CD4-positive, alpha-beta T cell (primary cell): Measurements from ENCODE around the gene RNF212. TPM values are rescaled to one million over a fixed set of nuclear protein-coding genes. Genes with fewer than 3 reads are reported as not detected.

ENCODE experiments used
- ATAC-seq: fragments of 200-7000 bp; cut with Tn5 transposase; one replicate; pipeline ENCODE4 v1.10.0; 2022; ENCODE audit warnings: mild to moderate bottlenecking; ENCODE audit not compliant: poor library complexity
- CTCF ChIA-PET: fragments of 350-600 bp; sonication (Branson Sonifier 250); formaldehyde crosslinking; loops from one replicate; lab custom pipeline; 2021; ENCODE audit warnings: antibody characterized with exemption, inconsistent platforms; lab: Charles Lee
- POLR2A ChIA-PET: fragments of 350-600 bp; sonication (Branson Sonifier 250); formaldehyde crosslinking; loops from one replicate; lab custom pipeline; 2021; ENCODE audit warnings: antibody characterized with exemption, inconsistent platforms; lab: Charles Lee
- DNase-seq, 14 experiments: peaks; one replicate each; pipeline ENCODE4 v3.0.0-alpha.2; 2013 to 2020; ENCODE audit warnings: mixed read lengths in 2 of 14
- H3K27ac ChIP-seq, 2 donors: one replicate each; pipeline versions ENCODE4 v1.5.1 to v1.7.0; 2013; ENCODE audit warnings: low read length in 2 of 2, low read depth in 1 of 2, mild to moderate bottlenecking in 1 of 2
- H3K27me3 ChIP-seq, 2 experiments: 1 replicate in 1 of 2; 2 replicates in 1 of 2; pipeline versions ENCODE4 v1.6.1 to v1.7.0; 2013; ENCODE audit warnings: low read length in 2 of 2, control low read depth in 1 of 2, mild to moderate bottlenecking in 1 of 2, moderate library complexity in 1 of 2; ENCODE audit not compliant: insufficient read depth in 2 of 2, control insufficient read depth in 1 of 2
- H3K36me3 ChIP-seq: one replicate; pipeline ENCODE4 v1.6.1; 2013; ENCODE audit warnings: low read length, control low read depth; ENCODE audit not compliant: insufficient read depth
- H3K4me1 ChIP-seq: one replicate; pipeline ENCODE4 v1.6.1; 2013; ENCODE audit warnings: low read length, control low read depth; ENCODE audit not compliant: insufficient read depth
- H3K4me3 ChIP-seq: one replicate; pipeline ENCODE4 v1.5.1; 2013; ENCODE audit warnings: mild to moderate bottlenecking, low read length, moderate library complexity
- H3K9me3 ChIP-seq, 2 experiments: 1 replicate in 1 of 2; 2 replicates in 1 of 2; pipeline versions ENCODE4 v1.6.1 to v1.7.0; 2013; ENCODE audit warnings: low read length in 2 of 2, mild to moderate bottlenecking in 2 of 2, control low read depth in 1 of 2, moderate library complexity in 1 of 2; ENCODE audit not compliant: control insufficient read depth in 1 of 2, insufficient read depth in 1 of 2
- H3K27ac Mint-ChIP-seq: one replicate; pipeline ENCODE4 v1.8.0; 2020; ENCODE audit warnings: mixed read lengths
- H3K27me3 Mint-ChIP-seq: one replicate; pipeline ENCODE4 v1.8.0; 2021; ENCODE audit warnings: mixed read lengths
- H3K36me3 Mint-ChIP-seq: one replicate; pipeline ENCODE4 v1.8.0; 2021; ENCODE audit warnings: low read depth, mixed read lengths
- H3K4me1 Mint-ChIP-seq: one replicate; pipeline ENCODE4 v1.8.0; 2021; ENCODE audit warnings: low read depth, mixed read lengths
- H3K4me3 Mint-ChIP-seq: one replicate; pipeline ENCODE4 v1.8.0; 2020; ENCODE audit warnings: mild to moderate bottlenecking, mixed read lengths
- H3K9me3 Mint-ChIP-seq: one replicate; pipeline ENCODE4 v1.8.0; 2020; ENCODE audit warnings: mixed read lengths
- CTCF ChIP-seq: fragments of 200-600 bp; IDR thresholded peaks from one replicate; pipeline ENCODE4 v1.8.0; 2022; ENCODE audit warnings: antibody characterized with exemption, mild to moderate bottlenecking
- intact Hi-C, 2 experiments: fragments of 100-400 bp; cut with DNase I in 1 of 2; cut with micrococcal nuclease in 1 of 2; formaldehyde crosslinking; loops; one replicate each; pipeline versions ENCODE4 v1.15.1 to v1.9.0; 2023 to 2025; cut with DNase I, micrococcal nuclease
- total RNA-seq, 174 experiments: library from RNA in 2 of 174; stranded (reverse) in 2 of 174; gene quantifications; one replicate each; pipeline ENCODE4 v1.2.3 and lab custom pipeline; 2021 to 2026

Gene RNF212
- total RNA-seq, 2 experiments from 2014 or later = 5.6 to 8.3 TPM

GRCh38 chr4:1084796-1085403 lies 28.5 kb downstream of the RNF212 start:
- DNase-seq = no peak
- Mint-ChIP-seq H3K4me1 (no peaks in the 10 kb centered on the region), H3K4me3 (no peak overlapping the region), H3K36me3 (no peaks in the 10 kb centered on the region), H3K27ac (no peak overlapping the region), H3K27me3 (peaks cover 31% of the 10 kb centered on the region), H3K9me3 (no peaks in the 10 kb centered on the region)
- ATAC-seq = no peak
- no peak overlapping the region for H3K27ac ChIP-seq
- peaks cover 2 to 4% of the 10 kb centered on the region in 2 experiments for H3K27me3 ChIP-seq
- H3K36me3 ChIP-seq = no peaks in the 10 kb centered on the region
- CTCF ChIA-PET = no interaction called here
- no peak for TF ChIP-seq CTCF
- H3K9me3 ChIP-seq = peaks cover 0 to 19% of the 10 kb centered on the region in 2 experiments
- POLR2A ChIA-PET = no interaction called here
- H3K4me1 ChIP-seq = no peaks in the 10 kb centered on the region
- no peak overlapping the region for H3K4me3 ChIP-seq
- intact Hi-C loops = no loop called here

GRCh38 chr4:1084394-1084793 lies 29.0 kb downstream of the RNF212 start:
- H3K4me1 ChIP-seq = no peaks in the 10 kb centered on the region
- POLR2A ChIA-PET = no interaction called here
- no peak for TF ChIP-seq CTCF
- no peaks in the 10 kb centered on the region for H3K4me1 Mint-ChIP-seq
- peaks cover 2 to 4% of the 10 kb centered on the region in 2 experiments for H3K27me3 ChIP-seq
- no peak for ATAC-seq
- H3K9me3 Mint-ChIP-seq = no peaks in the 10 kb centered on the region
- no peak overlapping the region for H3K27ac Mint-ChIP-seq
- H3K4me3 ChIP-seq = no peak overlapping the region
- H3K9me3 ChIP-seq = peaks cover 0 to 19% of the 10 kb centered on the region in 2 experiments
- no peaks in the 10 kb centered on the region for H3K36me3 Mint-ChIP-seq
- peaks cover 33% of the 10 kb centered on the region for H3K27me3 Mint-ChIP-seq
- H3K27ac ChIP-seq = no peak overlapping the region
- intact Hi-C loops = no loop called here
- no peak overlapping the region for H3K4me3 Mint-ChIP-seq
- CTCF ChIA-PET = no interaction called here
- no peak for DNase-seq
- H3K36me3 ChIP-seq = no peaks in the 10 kb centered on the region

- DNase-seq (peak in 2 of 14 experiments; percentile 46 to 59), ATAC-seq (no peak)
- Mint-ChIP-seq H3K27ac (no peak overlapping the region), H3K9me3 (no peaks in the 10 kb centered on the region), H3K36me3 (no peaks in the 10 kb centered on the region), H3K4me3 (no peak overlapping the region), H3K4me1 (no peaks in the 10 kb centered on the region), H3K27me3 (peaks cover 33% of the 10 kb centered on the region)
- intact Hi-C loops = no loop called here
- H3K9me3 ChIP-seq = peaks cover 0 to 9% of the 10 kb centered on the region in 2 experiments
- H3K4me1 ChIP-seq = no peaks in the 10 kb centered on the region
- H3K4me3 ChIP-seq = no peak overlapping the region
- no peak for TF ChIP-seq CTCF
- ChIA-PET POLR2A (no interaction called here), CTCF (no interaction called here)
- no peak overlapping the region for H3K27ac ChIP-seq
- H3K27me3 ChIP-seq = peaks cover 2 to 4% of the 10 kb centered on the region in 2 experiments
- H3K36me3 ChIP-seq = no peaks in the 10 kb centered on the region
Observed at GRCh38 chr4:1082215-1083182, 30.9 kb downstream of the RNF212 start.
